8988T (cell line): ENCODE results near the gene RSL24D1.
"Not testable (repeated sequence)": the region's sequence is repeated elsewhere in the genome, so short reads cannot be mapped to it uniquely, and the experiment has no call there.

ENCODE experiments used
- DNase-seq: peaks from one replicate; pipeline ENCODE4 v3.0.0; 2011

RSL24D1 gene

GRCh38 chr15:55204464-55204863, 7.7 kb upstream of the RSL24D1 start:
- no peak for DNase-seq

- no peak for DNase-seq
Measured at GRCh38 chr15:55202206-55202605, 5.5 kb upstream of the RSL24D1 start.

GRCh38 chr15:55198706-55199105, 2.0 kb upstream of the RSL24D1 start:
- DNase-seq = no peak

- DNase-seq = no peak
Measured at GRCh38 chr15:55197719-55198118, 978 bp upstream of the RSL24D1 start.

- no peak for DNase-seq
Measured at GRCh38 chr15:55197362-55197705, 593 bp upstream of the RSL24D1 start.

GRCh38 chr15:55195996-55196395, 745 bp downstream of the RSL24D1 start:
- DNase-seq = no peak

GRCh38 chr15:55194256-55194655, 2.5 kb downstream of the RSL24D1 start:
- DNase-seq = no peak

- no peak for DNase-seq
Measured at GRCh38 chr15:55186331-55186730, 10.4 kb downstream of the RSL24D1 start.

- no peak for DNase-seq
Measured at GRCh38 chr15:55183679-55184078, 13.1 kb downstream of the RSL24D1 start.

- no peak for DNase-seq
Measured at GRCh38 chr15:55179141-55179540, 17.6 kb downstream of the RSL24D1 start.

GRCh38 chr15:55170361-55170760, 26.4 kb downstream of the RSL24D1 start:
- DNase-seq = no peak

- DNase-seq = peak; percentile 17
Measured at GRCh38 chr15:55168350-55168974, 28.3 kb downstream of the RSL24D1 start.

GRCh38 chr15:55164284-55164683, 32.5 kb downstream of the RSL24D1 start:
- no peak for DNase-seq

GRCh38 chr15:55151631-55152030, 45.1 kb downstream of the RSL24D1 start:
- no peak for DNase-seq

- not testable (repeated sequence) for DNase-seq
Measured at GRCh38 chr15:55143132-55143531, 53.6 kb downstream of the RSL24D1 start.

- no peak for DNase-seq
Measured at GRCh38 chr15:55133972-55134371, 62.8 kb downstream of the RSL24D1 start.

- DNase-seq = no peak
Measured at GRCh38 chr15:55132672-55133071, 64.1 kb downstream of the RSL24D1 start.
